ENCODE measurements around the gene CACNB2. TPM values are rescaled to one million over a fixed set of nuclear protein-coding genes. Genes with fewer than 3 reads are reported as not detected.

Gene CACNB2
- total RNA-seq, 1 donor from 2014 or later, result 13.1 TPM

DNA sequence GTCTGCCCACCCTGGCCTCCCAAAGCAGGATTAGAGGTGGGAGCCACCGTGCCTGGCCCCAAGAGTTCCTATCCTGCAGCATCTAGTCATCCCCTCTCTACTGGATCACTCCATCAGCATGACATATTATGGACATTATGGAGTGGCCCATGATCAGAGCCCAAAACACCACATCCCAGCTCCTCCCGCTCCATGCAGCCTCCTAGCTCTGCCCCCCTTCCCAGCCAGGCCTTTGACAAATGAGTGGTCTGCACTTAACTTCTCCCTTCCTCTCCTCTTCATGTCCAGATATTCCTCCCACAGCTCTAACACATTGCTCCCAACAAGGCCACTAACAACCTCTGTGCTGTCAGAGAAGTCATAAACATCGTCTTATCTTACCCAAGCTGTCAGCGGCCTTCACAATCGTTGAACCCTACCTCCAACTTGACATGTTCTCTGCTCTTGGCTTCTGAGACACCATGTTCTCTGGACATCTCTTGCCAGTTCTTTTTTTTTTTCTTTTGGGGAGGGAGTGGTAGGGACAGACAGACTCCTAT lies 323.5 kb downstream of the CACNB2 start:
- Mint-ChIP-seq H3K4me3 (no peak overlapping the region), H3K9me3 (no peaks in the 10 kb centered on the region), H3K36me3 (no peaks in the 10 kb centered on the region), H3K27ac (no peak overlapping the region), H3K4me1 (no peaks in the 10 kb centered on the region), H3K27me3 (ENCODE audit: low read depth) (peaks cover 5% of the 10 kb centered on the region)
- DNase-seq (ENCODE audit: low spot score in 2 of 2, unreplicated experiment in 2 of 2), result no peak
- TF ChIP-seq, protein P1, sequence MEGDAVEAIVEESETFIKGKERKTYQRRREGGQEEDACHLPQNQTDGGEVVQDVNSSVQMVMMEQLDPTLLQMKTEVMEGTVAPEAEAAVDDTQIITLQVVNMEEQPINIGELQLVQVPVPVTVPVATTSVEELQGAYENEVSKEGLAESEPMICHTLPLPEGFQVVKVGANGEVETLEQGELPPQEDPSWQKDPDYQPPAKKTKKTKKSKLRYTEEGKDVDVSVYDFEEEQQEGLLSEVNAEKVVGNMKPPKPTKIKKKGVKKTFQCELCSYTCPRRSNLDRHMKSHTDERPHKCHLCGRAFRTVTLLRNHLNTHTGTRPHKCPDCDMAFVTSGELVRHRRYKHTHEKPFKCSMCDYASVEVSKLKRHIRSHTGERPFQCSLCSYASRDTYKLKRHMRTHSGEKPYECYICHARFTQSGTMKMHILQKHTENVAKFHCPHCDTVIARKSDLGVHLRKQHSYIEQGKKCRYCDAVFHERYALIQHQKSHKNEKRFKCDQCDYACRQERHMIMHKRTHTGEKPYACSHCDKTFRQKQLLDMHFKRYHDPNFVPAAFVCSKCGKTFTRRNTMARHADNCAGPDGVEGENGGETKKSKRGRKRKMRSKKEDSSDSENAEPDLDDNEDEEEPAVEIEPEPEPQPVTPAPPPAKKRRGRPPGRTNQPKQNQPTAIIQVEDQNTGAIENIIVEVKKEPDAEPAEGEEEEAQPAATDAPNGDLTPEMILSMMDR (IDR thresholded peaks at IDR 0.05; ENCODE audit: unreplicated experiment), result no peak

DNA sequence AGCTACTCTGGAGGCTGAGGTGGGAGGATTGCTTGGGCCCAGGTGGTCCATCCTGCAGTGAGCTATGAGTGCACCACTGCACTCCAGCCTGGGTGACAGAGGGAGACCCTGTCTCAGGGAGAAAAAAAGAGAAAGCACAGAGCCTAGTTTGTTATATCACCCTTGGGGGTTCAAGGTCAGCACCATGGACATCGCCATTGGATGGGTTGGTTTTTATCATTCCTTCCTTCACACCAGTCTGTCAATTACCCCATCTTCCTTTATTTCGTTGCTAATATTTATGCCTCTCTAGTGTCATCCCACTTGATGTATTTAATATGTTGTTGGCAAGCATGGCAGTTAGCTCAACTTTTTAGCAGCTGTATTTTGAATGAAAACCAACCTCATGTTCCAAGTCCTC lies 328.9 kb downstream of the CACNB2 start:
- Mint-ChIP-seq H3K27ac (no peak overlapping the region), H3K36me3 (no peaks in the 10 kb centered on the region), H3K4me3 (no peak overlapping the region), H3K9me3 (no peaks in the 10 kb centered on the region), H3K27me3 (ENCODE audit: low read depth) (no peaks in the 10 kb centered on the region), H3K4me1 (peaks cover 10% of the 10 kb centered on the region)
- DNase-seq (ENCODE audit: low spot score in 2 of 2, unreplicated experiment in 2 of 2), result no peak
- TF ChIP-seq, protein P1 (IDR thresholded peaks at IDR 0.05; ENCODE audit: unreplicated experiment), result no peak

DNA sequence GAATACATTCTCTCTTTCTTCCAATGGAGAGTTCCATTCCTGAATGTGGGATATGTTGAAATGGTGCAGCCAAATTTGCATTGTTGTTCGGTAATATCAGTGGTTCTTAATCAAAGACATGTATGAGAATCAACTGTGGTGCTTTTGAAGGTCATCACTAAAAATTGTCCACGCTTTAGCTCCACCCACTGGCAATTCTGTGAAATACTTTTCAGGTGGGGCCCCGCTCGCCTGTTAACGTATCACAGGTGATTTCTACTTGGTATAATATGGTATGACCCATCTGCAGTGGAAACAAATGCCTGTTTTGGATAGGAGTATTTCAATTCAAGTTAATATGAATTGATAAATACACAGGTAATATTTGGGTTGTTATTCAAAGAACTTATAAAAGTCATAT lies 332.8 kb downstream of the CACNB2 start:
- Mint-ChIP-seq H3K4me3 (no peak overlapping the region), H3K27ac (no peak overlapping the region), H3K27me3 (ENCODE audit: low read depth) (no peaks in the 10 kb centered on the region), H3K4me1 (peaks cover 10% of the 10 kb centered on the region), H3K9me3 (no peaks in the 10 kb centered on the region), H3K36me3 (no peaks in the 10 kb centered on the region)
- no peak for DNase-seq (ENCODE audit: low spot score in 2 of 2, unreplicated experiment in 2 of 2)
- TF ChIP-seq, protein P1 (IDR thresholded peaks at IDR 0.05; ENCODE audit: unreplicated experiment), result no peak

DNA sequence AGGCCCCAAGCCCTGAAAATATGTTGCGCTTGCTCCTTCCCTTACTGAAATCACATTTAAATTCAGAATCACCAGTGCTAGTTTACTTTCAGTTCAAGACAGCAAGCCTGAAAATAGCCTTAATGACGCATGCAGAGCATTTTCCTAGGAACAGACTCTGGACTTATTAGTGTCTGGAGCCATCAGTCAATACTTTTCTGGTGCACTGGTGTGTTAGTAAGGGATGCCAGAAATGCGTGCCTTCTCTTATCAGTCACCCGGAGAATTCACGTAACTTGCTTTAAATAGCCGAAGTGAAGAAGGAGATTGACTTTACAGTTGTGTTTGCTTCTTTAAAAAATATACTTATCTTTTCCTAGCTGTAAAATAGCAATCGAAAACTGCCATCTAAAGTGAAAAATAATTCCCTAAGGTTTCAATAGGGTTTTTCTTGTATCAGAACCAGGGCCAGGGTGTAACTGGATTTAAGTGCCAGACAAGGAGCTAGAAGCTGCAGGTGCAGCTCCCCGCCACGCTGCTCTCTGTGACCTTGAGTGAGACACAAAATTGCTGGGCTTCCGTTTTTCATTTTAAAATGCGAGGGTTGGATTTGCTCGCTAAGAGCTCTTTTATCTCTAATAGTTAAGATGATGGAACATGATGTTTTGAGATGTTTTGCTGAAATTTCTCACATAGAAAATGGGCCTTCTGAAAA lies 333.3 kb downstream of the CACNB2 start:
- TF ChIP-seq, protein P1 (IDR thresholded peaks at IDR 0.05; ENCODE audit: unreplicated experiment), result no peak
- H3K36me3 Mint-ChIP-seq, result no peaks in the 10 kb centered on the region
- H3K27ac Mint-ChIP-seq, result no peak overlapping the region
- no peak for DNase-seq (ENCODE audit: low spot score in 2 of 2, unreplicated experiment in 2 of 2)
- H3K9me3 Mint-ChIP-seq, result no peaks in the 10 kb centered on the region
- H3K4me1 Mint-ChIP-seq, result peaks cover 10% of the 10 kb centered on the region
- H3K27me3 Mint-ChIP-seq (ENCODE audit: low read depth), result no peaks in the 10 kb centered on the region
- H3K4me3 Mint-ChIP-seq, result no peak overlapping the region

DNA sequence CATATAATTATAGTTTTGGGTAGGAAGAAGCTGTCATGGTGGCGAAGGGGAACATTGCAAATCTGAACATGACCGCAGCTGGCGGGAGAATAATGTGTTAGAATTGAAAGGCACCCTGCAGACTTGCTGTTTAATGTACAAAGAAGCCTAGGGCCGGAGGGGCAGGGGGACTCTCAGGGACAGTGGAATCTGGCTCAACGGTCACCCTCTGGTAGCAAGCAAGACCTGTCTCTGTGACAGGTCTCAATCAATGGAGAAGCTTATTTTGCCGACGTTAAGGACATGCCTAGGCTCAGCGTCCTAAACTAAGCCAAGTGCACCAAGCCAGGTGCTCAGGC lies 333.9 kb downstream of the CACNB2 start:
- no peak overlapping the region for H3K27ac Mint-ChIP-seq
- H3K9me3 Mint-ChIP-seq, result no peaks in the 10 kb centered on the region
- no peaks in the 10 kb centered on the region for H3K27me3 Mint-ChIP-seq (ENCODE audit: low read depth)
- TF ChIP-seq, protein P1 (IDR thresholded peaks at IDR 0.05; ENCODE audit: unreplicated experiment), result no peak
- peaks cover 10% of the 10 kb centered on the region for H3K4me1 Mint-ChIP-seq
- no peak for DNase-seq (ENCODE audit: low spot score in 2 of 2, unreplicated experiment in 2 of 2)
- no peaks in the 10 kb centered on the region for H3K36me3 Mint-ChIP-seq
- H3K4me3 Mint-ChIP-seq, result no peak overlapping the region

Data from mesothelial cell of epicardium (in vitro differentiated cells).